SK-N-SH (cell line): Measurements from ENCODE around the gene MYBPC3. TPM values are rescaled to one million over a fixed set of nuclear protein-coding genes. Genes with fewer than 3 reads are reported as not detected.

ENCODE experiments used
- CTCF ChIA-PET: fragments of 300-600, 350-600 bp; formaldehyde crosslinking; extraction: SDS; loops from one replicate; lab custom pipeline; 2021; lab: Yijun Ruan, JAX
- POLR2A ChIA-PET: fragments of 350-600 bp; sonication (Branson Sonifier 250); formaldehyde crosslinking; extraction: SDS; loops from one replicate; lab custom pipeline; 2020; ENCODE audit warnings: antibody characterized with exemption, inconsistent platforms; lab: Yijun Ruan, JAX
- DNase-seq: peaks from one replicate; pipeline ENCODE4 v3.0.0; 2012
- H2AFZ ChIP-seq: fragments of 200-600 bp; sonication (generic); 2 replicates; pipeline ENCODE4 v1.8.1; 2016; ENCODE audit warnings: antibody characterized with exemption, mild to moderate bottlenecking, low read depth
- H3F3A ChIP-seq: fragments of 200-600 bp; sonication (generic); replicated peaks from 2 replicates; pipeline ENCODE3; 2016; ENCODE audit warnings: antibody characterized with exemption, mild to moderate bottlenecking; ENCODE audit not compliant: insufficient read depth
- H3K27ac ChIP-seq, 2 experiments: fragments of 200-500 bp in 1 of 2; fragments of 200-600 bp in 1 of 2; sonication (Bioruptor generic) in 1 of 2; sonication (generic), shearing (Covaris generic) in 1 of 2; 2 replicates each; pipeline versions ENCODE4 v1.5.1 to v1.6.1; 2014 to 2016; ENCODE audit warnings: low read depth in 2 of 2, inconsistent platforms in 1 of 2, low read length in 1 of 2, mild to moderate bottlenecking in 1 of 2, mixed read lengths in 1 of 2
- H3K27me3 ChIP-seq: fragments of 200-600 bp; sonication (generic), shearing (Covaris generic); 2 replicates; pipeline ENCODE4 v1.6.1; 2016; ENCODE audit warnings: mixed run types; ENCODE audit not compliant: insufficient read depth
- H3K36me3 ChIP-seq, 2 experiments: fragments of 200-500 bp in 1 of 2; fragments of 200-600 bp in 1 of 2; sonication (Bioruptor generic) in 1 of 2; sonication (generic) in 1 of 2; replicated peaks in 1 of 2; 2 replicates each; pipeline versions ENCODE3 to v1.5.1; 2014 to 2016; ENCODE audit warnings: low read length in 1 of 2, mild to moderate bottlenecking in 1 of 2; ENCODE audit not compliant: insufficient read depth in 2 of 2, control insufficient read depth in 1 of 2
- H3K4me1 ChIP-seq, 2 experiments: fragments of 200-500 bp in 1 of 2; fragments of 200-600 bp in 1 of 2; sonication (Bioruptor generic) in 1 of 2; sonication (generic), shearing (Covaris generic) in 1 of 2; 2 replicates each; pipeline versions ENCODE4 v1.5.1 to v1.6.1; 2014 to 2016; ENCODE audit warnings: low read depth in 1 of 2, low read length in 1 of 2, mixed run types in 1 of 2; ENCODE audit not compliant: insufficient read depth in 2 of 2, control insufficient read depth in 1 of 2
- H3K4me2 ChIP-seq: fragments of 200-600 bp; sonication (generic), shearing (Covaris generic); 2 replicates; pipeline ENCODE4 v1.6.1; 2017; ENCODE audit warnings: mixed run types
- H3K4me3 ChIP-seq, 2 experiments: fragments of 200-500 bp in 1 of 2; fragments of 200-600 bp in 1 of 2; sonication (Bioruptor generic) in 1 of 2; sonication (generic), shearing (Covaris generic) in 1 of 2; 2 replicates each; pipeline versions ENCODE4 v1.5.1 to v1.8.1; 2014 to 2016; ENCODE audit warnings: low read depth in 2 of 2, inconsistent platforms in 1 of 2, low read length in 1 of 2, mild to moderate bottlenecking in 1 of 2, mixed read lengths in 1 of 2, moderate library complexity in 1 of 2
- H3K79me2 ChIP-seq: fragments of 200-600 bp; sonication (generic); 2 replicates; pipeline ENCODE4 v1.8.1; 2017; ENCODE audit warnings: mild to moderate bottlenecking; ENCODE audit not compliant: insufficient read depth
- H3K9ac ChIP-seq: fragments of 200-600 bp; sonication (generic); 2 replicates; pipeline ENCODE4 v1.6.1; 2017; ENCODE audit warnings: mixed run types
- H3K9me2 ChIP-seq: fragments of 200-600 bp; sonication (generic); 2 replicates; pipeline ENCODE4 v1.6.1; 2017; ENCODE audit warnings: mixed run types
- H3K9me3 ChIP-seq: fragments of 200-600 bp; sonication (generic); 2 replicates; pipeline ENCODE4 v1.6.1; 2017; ENCODE audit warnings: mixed run types, mild to moderate bottlenecking, moderate library complexity
- H4K20me1 ChIP-seq: fragments of 200-600 bp; sonication (generic); 2 replicates; pipeline ENCODE4 v1.6.1; 2017; ENCODE audit warnings: mild to moderate bottlenecking, mixed run types; ENCODE audit not compliant: insufficient read depth
- CHD2 ChIP-seq: fragments of 150-350 bp; IDR thresholded peaks from 2 replicates; pipeline ENCODE4 v1.6.1; 2018; ENCODE audit warnings: low read length; ENCODE audit not compliant: partially characterized antibody
- CTCF ChIP-seq: fragments of 200-600 bp; sonication (generic); IDR thresholded peaks from 2 replicates; pipeline ENCODE4 v1.6.1; 2017; ENCODE audit warnings: antibody characterized with exemption, mild to moderate bottlenecking, moderate library complexity
- ELF1 ChIP-seq: IDR thresholded peaks from 2 replicates; pipeline ENCODE4 v1.4.0; 2012
- FOSL2 ChIP-seq: IDR thresholded peaks from 2 replicates; pipeline ENCODE4 v1.4.0; 2012; ENCODE audit warnings: low read depth, mild to moderate bottlenecking, moderate library complexity, borderline replicate concordance
- GATA2 ChIP-seq: sonication (generic); formaldehyde crosslinking; IDR thresholded peaks from 2 replicates; pipeline ENCODE4 v1.5.0; 2020; ENCODE audit warnings: mild to moderate bottlenecking, missing genetic modification reagents
- MAX ChIP-seq: IDR thresholded peaks from 2 replicates; pipeline ENCODE4 v1.4.0; 2012; ENCODE audit warnings: low read depth
- MEF2A ChIP-seq: IDR thresholded peaks from 2 replicates; pipeline ENCODE4 v1.4.0; 2012; ENCODE audit warnings: low read depth, borderline replicate concordance
- NRF1 ChIP-seq: IDR thresholded peaks from 2 replicates; pipeline ENCODE4 v1.6.1; 2012; ENCODE audit warnings: low read depth, mild to moderate bottlenecking, low read length
- PBX3 ChIP-seq: IDR thresholded peaks from 2 replicates; pipeline ENCODE4; 2012
- REST ChIP-seq: IDR thresholded peaks from 2 replicates; pipeline ENCODE4 v1.6.1; 2012; ENCODE audit warnings: mild to moderate bottlenecking, low read depth, low read length, moderate library complexity
- RFX5 ChIP-seq: IDR thresholded peaks from 2 replicates; pipeline ENCODE4 v1.6.1; 2012; ENCODE audit warnings: mild to moderate bottlenecking, improper control_type of control experiment, low read length
- TEAD4 ChIP-seq: IDR thresholded peaks from 2 replicates; pipeline ENCODE4 v1.4.0; 2012; ENCODE audit warnings: mild to moderate bottlenecking, borderline replicate concordance; ENCODE audit not compliant: insufficient read depth
- WGBS: methylation state at CpG from one replicate; pipeline ENCODE4 v1.1.6; 2017; ENCODE audit warnings: low lambda C conversion rate; 5-methylcytosine and 5-hydroxymethylcytosine counted together
- polyA plus RNA-seq, 3 experiments: library from polyadenylated mRNA; depleted of rRNA; stranded (reverse); fragments of >200 nt; gene quantifications; 2 replicates each; pipeline ENCODE4 v1.2.3, GENCODE V29; 2012

The MYBPC3 gene
- polyA plus RNA-seq, 1 of the 3 experiments (the other 2 are of a cell fraction) = not detected

GRCh38 chr11:47289856-47290255 lies 62.6 kb downstream of the MYBPC3 start:
- no peak for DNase-seq
- POLR2A ChIA-PET = interaction anchor here (0.6 kb wide), 1 partner anchor 17 kb away, joined by 3 read pairs; no protein-coding TSS in a partner anchor
- no peak overlapping the region for H3K4me2 ChIP-seq
- H3K4me3 ChIP-seq = no peak overlapping the region
- 97% methylated on average over 13 of the region's 15 CpGs for WGBS
- no peak overlapping the region for H3K9ac ChIP-seq
- H3K27me3 ChIP-seq = no peaks in the 10 kb centered on the region
- CTCF ChIA-PET = interaction anchor here (1.0 to 1.2 kb wide), 2 partner anchors 32 to 65 kb away, joined by 3 read pairs; partner anchors contain the start of gene NR1H3
- H4K20me1 ChIP-seq = no peaks in the 10 kb centered on the region
- H3F3A ChIP-seq = no peaks in the 10 kb centered on the region
- H3K9me3 ChIP-seq = no peaks in the 10 kb centered on the region
- no peaks in the 10 kb centered on the region for H3K9me2 ChIP-seq
- no peak overlapping the region for H2AFZ ChIP-seq
- TF ChIP-seq CHD2 (no peak), FOSL2 (no peak), RFX5 (no peak), TEAD4 (no peak), MEF2A (no peak), NRF1 (no peak), GATA2 (CRISPR knock-in tag) (no peak)
- no peaks in the 10 kb centered on the region for H3K79me2 ChIP-seq
- no peak overlapping the region for H3K27ac ChIP-seq
- H3K36me3 ChIP-seq = peaks cover 29 to 69% of the 10 kb centered on the region in 2 experiments
- H3K4me1 ChIP-seq = no peaks in the 10 kb centered on the region

- Histone ChIP-seq H3K27me3 (no peaks in the 10 kb centered on the region), H3K4me1 (no peaks in the 10 kb centered on the region), H4K20me1 (no peaks in the 10 kb centered on the region), H3K27ac (no peak overlapping the region), H3K4me3 (no peak overlapping the region), H3K9ac (no peak overlapping the region), H3F3A (no peaks in the 10 kb centered on the region), H3K9me2 (no peaks in the 10 kb centered on the region), H3K36me3 (peaks cover 29 to 77% of the 10 kb centered on the region in 2 experiments), H3K79me2 (no peaks in the 10 kb centered on the region), H3K4me2 (no peak overlapping the region), H2AFZ (no peak overlapping the region), H3K9me3 (no peaks in the 10 kb centered on the region)
- CTCF ChIA-PET = no interaction called here
- POLR2A ChIA-PET = no interaction called here
- TF ChIP-seq REST (no peak), ELF1 (no peak), PBX3 (no peak), CTCF (no peak), MAX (no peak)
- no peak for DNase-seq
- 91% methylated on average over 5 of the region's 5 CpGs for WGBS
These were observed 64.4 kb downstream of the MYBPC3 start for GRCh38 chr11:47288066-47288465.
